AG09309 (cell line): ENCODE measurements around the gene TGFA.

Experiments
- DNase-seq: peaks from one replicate; pipeline ENCODE4 v3.0.0-alpha.2; 2010; ENCODE audit warnings: low read depth
- H3K4me3 ChIP-seq: 2 replicates; pipeline ENCODE4 v1.5.1; 2011; ENCODE audit warnings: mild to moderate bottlenecking, low read depth, low read length, moderate library complexity; ENCODE audit not compliant: control insufficient read depth
- CTCF ChIP-seq: IDR thresholded peaks from 2 replicates; pipeline ENCODE4 v1.5.1; 2011; ENCODE audit warnings: mild to moderate bottlenecking, low read depth, low read length, inconsistent platforms; ENCODE audit not compliant: insufficient read depth, control insufficient read depth; ENCODE audit errors: missing control alignments

Gene TGFA

GRCh38 chr2:70528929-70529328 is 24.7 kb downstream of the TGFA start:
- no peak for TF ChIP-seq CTCF

GRCh38 chr2:70528276-70528675 is 25.4 kb downstream of the TGFA start:
- no peak for DNase-seq
- TF ChIP-seq CTCF, result no peak
- H3K4me3 ChIP-seq, result no peak overlapping the region

More at GRCh38 chr2:70528929-70529328, 24.7 kb downstream of the TGFA start:
- no peak for DNase-seq
- H3K4me3 ChIP-seq, result no peak overlapping the region

GRCh38 chr2:70527447-70528080 is 26.1 kb downstream of the TGFA start:
- H3K4me3 ChIP-seq, result no peak overlapping the region
- no peak for DNase-seq
- no peak for TF ChIP-seq CTCF

GRCh38 chr2:70526126-70526525 is 27.5 kb downstream of the TGFA start:
- H3K4me3 ChIP-seq, result no peak overlapping the region
- no peak for TF ChIP-seq CTCF
- DNase-seq, result no peak

GRCh38 chr2:70525032-70525431 is 28.6 kb downstream of the TGFA start:
- TF ChIP-seq CTCF, result no peak
- no peak for DNase-seq
- no peak overlapping the region for H3K4me3 ChIP-seq

- no peak for TF ChIP-seq CTCF
These were observed 29.3 kb downstream of the TGFA start for GRCh38 chr2:70523996-70524965.

GRCh38 chr2:70523672-70523995 is 30.0 kb downstream of the TGFA start:
- no peak overlapping the region for H3K4me3 ChIP-seq
- no peak for TF ChIP-seq CTCF
- DNase-seq, result no peak

More at GRCh38 chr2:70523996-70524965, 29.3 kb downstream of the TGFA start:
- peak; percentile 28 for DNase-seq
- no peak overlapping the region for H3K4me3 ChIP-seq
